ENCODE data around the gene GRIA1.

Gene GRIA1

DNA sequence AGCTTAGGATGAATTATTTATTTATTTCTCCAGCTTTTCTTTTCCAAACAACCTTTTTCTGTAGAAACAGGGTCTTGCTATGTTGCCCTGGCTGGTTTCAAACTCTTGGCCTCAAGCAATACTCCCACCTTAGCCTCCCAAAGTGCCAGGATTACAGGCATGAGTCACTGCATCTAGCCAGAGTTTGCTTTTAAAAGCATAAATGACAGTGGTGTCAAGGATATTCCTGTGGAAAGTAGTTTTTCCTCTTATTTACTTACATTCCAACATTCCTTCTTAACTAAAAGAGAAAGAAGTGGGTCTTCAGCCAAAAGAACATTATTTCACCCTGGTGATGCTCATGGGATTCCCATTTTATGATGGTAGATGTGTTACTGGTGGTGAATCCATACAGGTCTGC lies 62.4 kb downstream of the GRIA1 start:
- no peak for DNase-seq

DNA sequence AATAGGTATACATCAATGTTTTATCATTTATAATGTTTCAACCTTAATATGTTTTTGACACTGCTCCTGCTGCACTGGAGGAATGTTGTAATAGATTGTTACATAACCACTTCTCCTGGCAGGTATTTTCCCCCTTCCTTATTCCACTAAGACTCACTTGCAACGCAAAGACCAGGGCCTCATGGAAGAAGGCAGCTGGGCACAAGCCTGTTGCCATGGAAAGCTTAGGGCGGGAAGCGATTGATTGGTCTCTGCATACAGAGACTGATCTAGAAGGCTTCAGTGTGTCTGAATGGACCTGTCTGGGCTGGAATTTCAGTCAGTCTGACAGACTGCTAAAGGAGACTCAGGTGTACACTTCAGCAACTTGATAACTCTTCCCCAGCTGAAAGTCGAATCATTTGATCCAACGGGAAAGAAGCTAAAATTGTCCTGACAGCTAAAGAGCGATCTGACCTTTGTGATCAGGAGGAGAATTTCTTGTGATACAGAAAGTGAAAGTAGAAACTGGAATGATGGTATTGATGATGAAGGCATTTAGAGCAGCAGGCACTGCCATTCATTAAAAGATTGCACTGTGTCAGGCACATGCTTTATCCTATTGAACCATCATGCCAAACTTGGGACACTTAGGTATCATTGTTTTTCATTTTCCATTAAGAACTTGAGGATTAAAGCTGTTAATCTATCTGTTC lies 65.1 kb downstream of the GRIA1 start:
- no peak for DNase-seq

DNA sequence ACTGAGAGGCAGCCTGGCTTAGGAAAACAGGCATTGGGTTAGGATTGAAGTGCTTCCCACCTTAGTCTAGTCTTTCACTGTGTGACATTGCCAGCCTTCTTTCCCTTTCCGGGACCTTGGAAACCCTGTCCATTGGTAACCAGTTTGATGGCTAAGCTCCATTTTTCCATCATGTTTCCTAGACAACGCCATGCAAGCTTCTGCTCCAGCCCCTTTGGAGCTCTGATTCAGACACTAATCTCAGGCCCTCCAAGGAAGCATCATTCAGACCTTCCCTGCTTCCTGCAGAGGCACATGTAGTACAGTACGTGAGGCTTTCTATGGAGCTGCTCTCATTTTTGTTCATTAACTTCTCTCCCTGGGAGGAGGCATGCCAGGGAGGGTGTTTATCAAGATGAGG lies 68.5 kb downstream of the GRIA1 start:
- no peak for DNase-seq

DNA sequence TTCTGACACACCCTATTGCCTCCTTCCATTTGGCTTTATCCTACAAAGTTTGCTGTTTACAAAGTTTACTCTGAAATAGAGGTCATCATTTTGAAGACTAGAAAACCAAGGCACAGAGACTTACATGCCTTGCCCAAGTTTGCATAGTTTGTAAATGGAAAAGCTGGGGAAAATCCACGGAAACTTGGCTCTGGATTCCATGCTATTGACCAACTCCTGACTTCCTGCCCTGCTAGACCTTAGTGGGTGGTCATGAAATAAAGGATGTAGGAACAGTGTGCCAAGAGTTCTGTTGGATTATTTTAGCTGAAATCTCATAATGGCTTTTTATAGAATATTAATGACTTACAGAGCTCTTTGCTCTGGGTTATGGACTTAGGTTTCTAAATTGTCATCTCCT lies 69.5 kb downstream of the GRIA1 start:
- no peak for DNase-seq

DNA sequence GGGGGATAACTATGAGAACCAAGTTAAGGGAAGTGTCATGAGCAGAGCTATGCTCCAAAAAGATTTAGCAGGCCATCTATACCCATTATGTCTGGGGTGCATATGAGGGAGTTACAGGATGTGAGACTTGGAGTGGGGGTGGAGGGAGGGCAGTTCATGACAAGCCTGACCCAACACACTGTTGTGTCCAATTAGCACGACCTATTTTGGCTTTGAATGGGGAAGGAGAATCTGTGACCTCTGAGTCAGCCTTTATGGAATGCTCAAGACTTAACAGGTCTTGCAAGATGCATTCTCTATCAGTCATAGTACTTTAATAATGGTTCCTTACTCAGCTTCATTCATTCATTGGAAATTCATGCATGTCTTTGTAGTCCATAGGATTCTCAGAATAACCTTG lies 71.7 kb downstream of the GRIA1 start:
- no peak for DNase-seq

DNA sequence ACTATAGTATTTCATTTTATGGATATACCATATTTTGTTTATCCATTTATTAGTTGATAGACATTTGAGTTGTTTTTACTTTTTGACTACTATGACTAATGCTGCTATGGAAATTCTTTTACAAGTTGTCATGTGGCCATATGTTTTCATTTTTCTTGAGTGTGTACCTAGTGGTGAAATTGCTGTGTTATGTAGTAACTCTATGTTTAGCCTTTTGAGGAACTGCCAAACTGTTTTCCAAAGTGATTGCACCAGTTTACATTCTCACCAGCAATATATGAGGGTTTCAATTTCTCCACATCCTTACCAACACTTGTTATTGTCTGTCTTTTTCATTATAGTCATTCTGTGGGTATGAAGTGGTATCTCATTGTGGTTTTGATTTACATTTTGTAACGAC lies 75.4 kb downstream of the GRIA1 start:
- DNase-seq = no peak

DNA sequence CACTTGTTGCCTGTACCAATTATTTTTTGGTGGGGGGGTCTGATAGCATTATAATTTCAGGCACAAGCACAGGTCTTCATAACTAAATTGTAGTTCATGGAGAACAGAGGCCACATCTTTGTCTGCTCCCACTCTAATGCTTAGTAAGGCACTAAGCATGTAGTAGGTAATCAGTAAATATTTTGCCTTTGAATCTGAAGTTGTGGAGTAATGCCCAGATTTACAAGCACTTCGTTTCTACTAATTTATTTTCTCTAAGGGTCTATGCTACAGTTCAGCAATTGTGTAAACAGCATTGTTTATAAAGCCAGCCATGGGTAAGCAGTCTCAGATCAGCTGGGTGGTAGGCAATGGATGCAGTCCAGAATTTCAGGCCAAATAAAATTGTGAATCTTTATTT lies 78.6 kb downstream of the GRIA1 start:
- no peak for DNase-seq

DNA sequence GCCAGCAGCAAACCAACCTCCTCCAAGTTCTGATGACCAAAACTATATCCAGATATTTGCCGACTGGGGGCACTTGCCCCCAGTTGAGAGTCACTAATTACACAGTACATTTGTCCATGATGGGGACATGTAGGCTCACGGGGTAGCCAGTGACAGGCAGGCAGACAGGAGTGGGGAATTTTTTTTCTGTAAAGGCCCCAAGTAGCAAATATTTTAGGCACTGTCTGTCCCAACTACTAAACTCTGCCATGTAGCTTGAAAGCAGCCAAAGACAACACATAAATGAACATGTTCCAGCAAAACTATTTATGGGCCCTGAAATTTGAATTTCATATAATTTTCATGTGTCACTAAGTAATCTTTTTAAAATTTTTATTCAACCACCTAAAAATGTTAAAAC lies 80.7 kb downstream of the GRIA1 start:
- DNase-seq = no peak

DNA sequence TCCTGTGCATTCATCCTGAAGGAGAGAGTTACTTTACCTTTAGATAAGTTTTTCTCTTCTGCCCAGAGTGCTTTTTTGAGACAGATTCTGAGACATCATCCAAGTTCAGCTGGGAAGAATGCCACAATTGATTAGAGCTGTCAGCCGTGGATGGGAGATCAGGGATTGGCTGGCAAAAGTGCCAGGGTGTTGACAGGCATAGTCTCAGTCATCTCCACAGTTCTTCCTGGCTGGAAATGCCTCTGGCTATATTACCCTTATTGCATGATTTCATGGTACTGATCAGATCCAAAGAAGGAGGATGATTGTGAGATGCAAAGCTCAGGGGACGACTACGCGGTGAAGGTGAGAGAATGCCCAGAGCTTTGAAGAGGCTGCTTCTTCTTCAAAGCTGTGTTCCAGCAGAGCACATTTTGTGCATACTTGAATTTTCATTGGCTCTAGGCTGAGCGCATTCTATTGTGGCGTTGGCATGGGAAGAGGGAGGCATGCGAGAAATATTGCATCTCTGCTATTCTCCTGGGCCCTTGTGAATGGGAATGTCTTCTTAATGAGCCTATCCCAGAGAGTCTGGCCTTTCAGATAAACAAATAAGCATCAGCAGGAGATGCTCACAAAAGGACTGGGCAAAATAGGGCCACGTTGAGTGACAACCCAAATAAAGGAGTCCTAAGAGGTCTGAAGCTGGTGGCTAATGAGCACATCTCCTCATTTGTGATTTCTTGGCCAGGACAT lies 82.1 kb downstream of the GRIA1 start:
- no peak for DNase-seq

DNA sequence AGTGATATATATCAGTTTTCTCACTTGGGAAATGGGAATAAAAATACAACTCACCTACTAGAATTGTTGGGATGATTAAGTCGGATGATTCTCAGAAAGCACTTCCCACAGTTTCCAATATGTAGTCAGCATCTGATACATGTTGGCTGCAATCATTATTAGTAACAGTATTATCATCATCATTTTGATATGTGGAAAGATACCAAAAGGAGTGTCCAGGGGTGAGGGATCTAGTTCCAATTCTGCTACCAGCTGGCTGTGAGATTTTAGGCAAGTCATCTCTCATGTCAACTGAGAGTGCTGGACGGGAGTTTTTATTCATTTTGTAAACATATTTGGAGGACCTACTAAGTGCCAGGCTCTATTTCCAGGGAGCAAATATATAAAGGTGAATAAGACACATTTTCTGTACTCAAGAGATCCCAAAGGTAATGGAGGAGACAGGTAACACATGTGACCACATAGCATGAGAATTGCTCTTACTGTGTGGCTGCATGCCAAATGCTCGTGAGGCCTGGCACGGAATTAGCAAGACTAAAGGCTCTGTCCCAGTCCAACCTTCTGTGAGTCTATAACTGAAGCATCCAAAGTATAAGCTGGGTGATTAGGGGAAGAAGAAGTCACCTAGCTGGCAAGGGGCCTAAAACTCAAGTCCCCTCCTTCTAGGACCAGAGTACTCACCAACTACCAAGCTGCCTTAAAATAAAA lies 83.0 kb downstream of the GRIA1 start:
- peak; percentile 7 for DNase-seq

DNA sequence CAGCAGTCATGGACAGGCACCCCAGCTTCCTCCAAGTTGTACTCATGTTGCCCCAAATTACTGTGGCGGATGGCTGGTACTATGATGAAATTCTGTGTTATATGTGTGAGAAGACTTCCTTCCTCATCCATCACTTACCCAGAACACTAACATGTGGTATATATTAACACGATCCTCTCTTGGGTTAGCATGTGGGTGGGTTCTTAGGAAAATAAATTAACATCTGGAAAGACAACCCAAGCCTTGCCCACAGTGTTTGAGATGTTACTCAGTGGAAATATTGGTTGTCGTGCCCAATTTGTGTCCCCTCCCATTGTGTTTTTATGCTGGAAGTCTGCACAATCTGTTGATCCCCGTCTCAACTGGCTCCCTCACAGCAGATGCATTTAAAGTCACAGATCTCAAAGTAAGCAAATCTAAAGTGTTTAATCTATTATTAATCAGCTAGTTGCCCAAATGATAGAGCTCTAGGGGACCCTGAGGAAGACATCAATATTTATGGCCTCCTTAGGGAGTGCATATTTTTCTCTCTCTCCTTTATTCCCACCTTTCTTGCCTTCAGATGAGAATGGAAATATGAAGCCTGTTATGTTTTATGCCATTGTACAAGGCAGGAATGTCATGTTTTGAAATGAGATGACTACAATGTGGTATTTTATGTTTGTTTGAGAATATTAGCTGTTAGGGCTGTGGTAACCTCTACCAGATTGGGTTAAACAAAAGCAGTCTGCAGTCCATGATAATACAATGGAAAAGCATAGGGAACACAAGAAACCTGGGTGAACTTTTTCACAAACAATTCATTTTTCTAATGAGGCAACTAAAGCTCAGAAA lies 93.9 kb downstream of the GRIA1 start:
- no peak for DNase-seq

DNA sequence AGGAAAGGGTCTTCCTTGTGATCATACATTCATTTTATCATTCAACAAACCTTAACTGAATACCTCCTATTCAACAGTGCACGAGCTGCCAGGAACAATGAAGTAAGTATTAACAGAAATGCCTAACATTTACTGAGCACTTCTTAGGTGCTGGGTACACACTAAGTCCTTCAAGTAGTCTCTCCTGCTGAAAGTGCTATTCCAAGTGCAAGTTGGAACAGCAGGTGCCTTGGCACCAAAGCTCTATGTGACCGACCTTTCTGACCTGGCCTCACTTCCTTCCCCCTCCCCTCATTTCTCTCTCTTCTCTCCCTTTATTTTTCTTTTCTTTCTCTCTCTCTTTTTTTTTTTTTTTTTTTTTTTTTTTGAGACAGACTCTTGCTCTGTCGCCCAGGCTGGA lies 94.5 kb downstream of the GRIA1 start:
- no peak for DNase-seq

DNA sequence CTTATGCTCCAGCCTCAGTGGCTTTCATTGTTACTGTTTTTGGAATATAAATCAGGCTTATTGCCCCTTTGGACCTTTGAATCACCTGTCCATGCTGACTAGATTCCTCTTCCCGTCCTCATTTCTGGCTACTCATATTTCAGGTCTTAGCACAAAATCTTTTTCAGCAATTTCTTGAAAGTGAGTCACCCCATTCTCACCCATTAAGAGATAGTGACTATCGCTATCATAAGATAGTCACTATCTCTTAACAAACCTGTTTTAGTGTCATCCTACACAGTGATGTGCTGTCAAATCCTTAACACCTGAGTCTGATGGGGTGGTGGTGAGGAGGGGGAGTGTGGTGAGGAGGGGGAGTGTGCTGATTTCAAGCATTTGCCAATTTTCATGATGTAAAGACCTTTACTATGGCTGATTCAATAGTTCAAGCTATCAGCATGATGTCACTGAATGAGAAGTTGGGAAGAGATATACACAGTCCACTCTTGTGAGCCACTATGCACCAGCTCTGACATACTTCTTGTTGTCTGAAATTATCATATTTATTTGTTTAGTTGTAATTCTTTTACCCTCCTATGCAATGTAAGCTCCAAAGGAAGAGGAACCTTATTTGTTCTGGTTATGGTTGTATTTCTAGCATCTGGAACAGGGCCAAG lies 95.3 kb downstream of the GRIA1 start:
- DNase-seq = no peak

DNA sequence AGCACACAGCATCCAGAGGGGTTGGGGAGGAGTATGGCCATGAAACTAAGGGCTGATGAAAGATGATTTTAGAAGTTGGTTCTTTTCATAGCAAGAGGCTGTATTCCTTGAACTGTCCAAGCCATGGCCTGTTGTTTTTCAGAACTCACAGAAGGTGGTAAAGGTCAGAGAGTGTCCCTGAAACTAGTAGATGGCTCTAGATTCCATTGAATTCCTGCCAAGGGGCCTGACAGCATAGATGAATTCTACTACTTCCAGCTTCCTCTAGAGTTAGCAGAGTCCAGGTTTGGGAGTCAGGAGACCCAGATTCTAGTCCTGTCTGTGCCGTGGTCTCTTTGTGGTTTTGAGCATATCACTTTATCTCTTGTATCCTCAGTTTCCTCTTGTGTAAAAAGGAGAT lies 101.6 kb downstream of the GRIA1 start:
- no peak for DNase-seq

DNA sequence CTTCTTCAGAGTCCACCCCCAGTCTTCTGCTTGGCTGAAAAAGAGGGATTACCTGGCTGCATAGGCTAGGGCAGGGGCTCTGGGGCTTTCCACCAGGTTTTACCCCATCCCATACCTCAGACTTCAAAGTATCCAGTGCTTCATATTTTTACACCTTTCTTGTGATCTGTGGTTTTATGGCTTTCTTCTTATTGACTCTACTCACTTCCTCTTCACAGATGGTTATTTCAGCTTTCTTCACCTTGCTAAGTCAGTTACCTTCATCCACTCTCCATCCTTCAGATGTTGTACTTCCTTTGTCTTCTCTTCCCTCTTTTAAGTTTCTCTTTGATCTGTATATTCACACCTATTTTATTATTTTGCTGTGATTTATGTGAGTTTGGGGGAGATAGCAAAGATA lies 104.3 kb downstream of the GRIA1 start:
- no peak for DNase-seq

DNA sequence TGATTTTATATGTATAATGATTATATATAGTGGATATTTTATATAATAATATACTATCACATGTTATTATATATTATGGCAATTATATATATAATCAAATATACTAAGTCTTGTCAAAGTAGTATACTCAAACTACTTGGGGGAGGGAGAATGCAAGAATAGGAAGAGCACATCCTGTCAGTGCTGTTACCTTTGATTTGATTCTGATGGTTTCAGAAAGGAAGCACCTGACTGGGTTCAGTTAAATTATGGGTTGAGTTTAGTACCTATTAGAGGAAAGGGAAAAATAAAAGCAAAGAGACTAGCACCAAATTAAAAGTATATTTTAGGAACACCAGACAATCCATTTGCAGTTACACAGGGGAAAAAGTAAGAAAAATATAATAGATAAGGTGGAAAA lies 107.6 kb downstream of the GRIA1 start:
- no peak for DNase-seq

DNA sequence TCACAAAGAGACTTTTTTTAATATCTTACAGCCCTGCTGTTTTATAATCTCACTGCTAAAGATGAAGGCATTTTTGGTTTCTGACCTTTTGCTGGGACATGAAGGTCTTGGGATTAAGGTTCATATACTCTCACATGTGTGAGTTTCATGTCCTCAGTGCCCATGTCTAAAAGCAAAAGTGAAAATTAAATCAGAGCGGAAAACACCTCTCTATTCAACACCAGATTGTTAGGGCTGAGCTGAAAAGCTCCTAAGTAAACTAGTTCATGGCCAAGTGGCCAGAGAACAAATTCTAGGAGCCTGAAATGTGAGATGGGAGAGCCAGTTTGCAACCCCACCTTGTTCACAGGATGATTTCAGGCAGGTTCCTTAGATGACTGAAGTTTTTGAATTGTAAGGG lies 110.9 kb downstream of the GRIA1 start:
- no peak for DNase-seq

DNA sequence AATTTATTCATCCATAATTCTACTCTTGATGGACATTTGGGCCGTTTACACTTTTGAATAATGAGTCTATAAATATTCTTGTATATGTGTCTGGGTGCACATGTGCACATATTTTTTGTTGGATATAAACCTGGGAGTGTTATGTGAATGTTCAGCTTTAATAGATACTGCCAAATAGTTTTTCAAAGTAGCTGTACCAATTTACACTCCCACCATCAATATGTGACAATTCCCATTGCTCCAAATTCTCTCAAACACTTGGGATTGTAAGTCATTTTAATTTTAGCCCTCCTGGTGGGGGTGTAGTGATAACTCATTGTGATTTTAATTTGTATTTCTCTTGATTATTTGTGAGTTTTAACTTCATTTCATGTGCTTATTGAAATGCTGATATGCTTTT lies 114.9 kb downstream of the GRIA1 start:
- no peak for DNase-seq

DNA sequence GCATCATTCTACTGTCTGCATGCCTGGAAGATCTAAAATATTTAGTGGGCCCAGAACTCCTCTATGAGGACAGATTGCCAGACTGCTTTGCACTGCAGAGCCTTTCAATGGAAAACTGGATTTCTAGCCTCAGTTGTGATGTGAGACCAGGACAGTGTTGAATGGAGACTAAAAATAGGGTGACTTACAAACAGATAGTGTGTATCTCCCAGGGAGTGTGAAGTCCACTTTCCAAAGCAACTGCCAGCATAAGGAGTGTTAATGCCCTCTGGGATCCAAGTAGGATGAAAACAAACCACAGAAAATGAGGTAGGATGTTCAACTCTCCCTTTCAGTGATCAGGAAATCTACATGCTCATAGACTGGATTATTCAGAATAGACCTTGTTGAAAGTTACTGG lies 119.5 kb downstream of the GRIA1 start:
- DNase-seq = no peak

DNA sequence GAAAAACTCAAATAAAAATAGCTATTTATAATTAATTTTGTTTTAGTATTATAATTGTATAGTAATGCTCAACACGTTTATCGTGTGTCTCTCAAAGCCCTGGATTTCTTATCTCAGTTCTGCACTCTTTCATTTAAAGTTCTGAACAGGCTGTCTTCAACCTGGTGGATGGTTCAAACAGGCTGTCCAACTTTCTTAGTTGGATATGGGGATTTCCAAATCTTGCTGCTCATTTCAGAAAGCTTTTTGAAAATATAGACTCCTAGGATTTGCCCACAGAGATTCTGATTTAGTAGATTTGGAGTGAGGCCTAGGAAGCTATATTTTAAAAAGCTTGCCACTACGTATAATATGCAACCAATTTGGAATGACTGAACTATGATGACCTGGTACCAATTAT lies 120.3 kb downstream of the GRIA1 start:
- DNase-seq = no peak

DNA sequence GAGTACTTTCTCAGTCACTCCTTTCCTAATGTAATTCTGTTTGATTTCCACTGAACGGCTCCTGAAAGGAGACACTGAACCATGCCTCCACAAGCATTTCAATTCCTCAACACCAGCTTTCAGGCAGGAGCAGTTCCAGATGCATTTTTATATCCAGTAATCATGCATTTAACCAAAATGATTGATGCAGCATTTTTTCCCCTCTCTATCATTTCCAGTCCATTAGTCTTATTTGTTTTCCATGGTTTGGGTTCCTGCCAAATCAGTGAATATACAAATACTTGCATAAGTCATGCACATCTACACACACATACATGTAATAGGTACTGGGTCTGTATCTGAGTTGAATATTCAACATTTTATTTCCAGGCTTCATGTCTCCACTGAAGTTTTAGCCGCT lies 122.7 kb downstream of the GRIA1 start:
- peak; percentile 43 for DNase-seq

DNA sequence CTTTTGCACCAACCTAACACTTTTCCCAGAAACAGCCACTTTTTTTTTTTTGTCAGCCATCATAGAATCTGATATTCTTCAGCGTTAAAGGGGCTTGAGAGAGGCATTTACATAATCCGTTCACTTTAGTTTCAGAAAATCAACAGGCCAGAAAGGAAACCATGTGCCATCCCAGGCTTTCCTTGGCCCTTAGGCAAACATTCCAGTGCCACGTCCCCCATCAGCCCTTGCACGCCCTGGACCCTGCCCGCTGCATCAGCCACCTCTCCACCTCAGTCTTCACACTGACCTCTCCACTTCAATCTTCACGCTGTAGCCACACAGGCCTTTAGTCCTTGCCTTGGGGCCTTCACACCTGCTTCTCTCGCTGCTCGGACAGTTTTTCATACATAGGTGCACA lies 123.2 kb downstream of the GRIA1 start:
- DNase-seq = no peak

DNA sequence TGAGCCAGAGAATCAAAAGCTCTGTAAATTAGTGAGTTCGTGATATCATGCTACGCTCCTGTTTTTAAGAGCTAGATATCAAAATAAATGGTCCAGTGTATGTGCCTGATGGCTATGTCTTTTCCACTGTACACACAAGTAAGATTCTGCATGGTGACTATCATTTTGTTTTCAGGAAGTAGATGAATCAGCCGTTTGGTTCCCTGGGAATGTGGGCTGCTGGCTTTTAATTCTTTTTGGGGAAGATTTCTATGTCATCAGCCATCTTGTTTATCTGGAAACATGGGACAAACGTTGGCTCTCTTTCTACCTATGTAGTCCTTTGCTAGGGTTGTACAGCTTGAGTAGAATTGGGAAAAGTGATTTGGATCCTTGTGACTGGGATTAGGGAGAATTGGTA lies 126.7 kb downstream of the GRIA1 start:
- DNase-seq = no peak

Data from NCI-H1105 treated with DMSO at 0.1 percent for 48 hours (cell line).